ENCODE measurements around the gene DIPK1B.
A peak's percentile ranks its signal among the peaks of the same experiment; 100 is the strongest.
"Not testable (repeated sequence)": the region's sequence is repeated elsewhere in the genome, so short reads cannot be mapped to it uniquely, and the experiment has no call there.

Gene DIPK1B

DNA sequence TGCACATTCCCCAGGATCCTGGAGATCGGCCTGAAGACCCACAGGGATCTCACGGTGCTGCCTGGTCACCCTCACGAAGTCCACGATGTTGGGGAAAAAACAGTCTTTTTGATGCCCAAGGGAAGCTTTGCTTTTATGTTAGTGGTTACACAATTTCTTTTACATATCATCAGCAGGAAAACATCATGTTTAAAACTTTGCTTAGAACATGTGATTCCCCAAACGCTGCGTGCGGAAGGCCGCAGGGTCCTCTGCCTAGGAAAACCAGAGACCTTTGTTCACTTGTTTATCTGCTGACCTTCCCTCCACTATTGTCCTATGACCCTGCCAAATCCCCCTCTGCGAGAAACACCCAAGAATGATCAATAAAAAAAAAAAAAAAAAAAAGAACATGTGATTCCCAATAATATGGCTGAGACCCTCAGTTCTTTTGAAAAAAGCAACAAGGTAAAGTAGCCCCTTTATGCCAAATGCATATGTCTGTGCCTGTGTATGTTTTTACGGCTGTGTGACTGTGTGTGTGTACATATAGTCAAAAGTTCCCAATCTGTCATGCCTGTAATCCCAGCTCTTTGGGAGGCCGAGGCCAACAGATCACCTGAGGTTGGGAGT lies 13.6 kb upstream of the DIPK1B start:
- DNase-seq (ENCODE audit: low read depth), result no peak

DNA sequence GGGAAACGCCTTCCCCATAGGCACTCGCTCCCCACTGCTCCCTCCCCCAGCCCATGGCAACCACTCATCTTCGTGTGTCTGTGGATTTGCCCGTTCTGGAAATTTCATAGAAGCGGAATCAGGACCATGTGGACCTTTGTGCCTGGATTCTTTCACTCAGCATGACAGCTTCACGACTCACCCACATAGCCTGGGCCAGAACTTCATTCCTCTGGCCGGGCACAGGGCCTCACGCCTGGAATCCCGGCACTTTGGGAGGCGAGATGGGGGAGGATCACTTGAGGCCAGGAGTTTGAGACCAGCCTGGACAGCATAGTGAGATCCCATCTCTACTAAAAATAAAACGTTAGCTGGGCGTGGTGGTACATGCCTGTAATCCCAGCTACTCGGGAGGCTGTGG lies 12.1 kb upstream of the DIPK1B start:
- DNase-seq (ENCODE audit: low read depth), result no peak

DNA sequence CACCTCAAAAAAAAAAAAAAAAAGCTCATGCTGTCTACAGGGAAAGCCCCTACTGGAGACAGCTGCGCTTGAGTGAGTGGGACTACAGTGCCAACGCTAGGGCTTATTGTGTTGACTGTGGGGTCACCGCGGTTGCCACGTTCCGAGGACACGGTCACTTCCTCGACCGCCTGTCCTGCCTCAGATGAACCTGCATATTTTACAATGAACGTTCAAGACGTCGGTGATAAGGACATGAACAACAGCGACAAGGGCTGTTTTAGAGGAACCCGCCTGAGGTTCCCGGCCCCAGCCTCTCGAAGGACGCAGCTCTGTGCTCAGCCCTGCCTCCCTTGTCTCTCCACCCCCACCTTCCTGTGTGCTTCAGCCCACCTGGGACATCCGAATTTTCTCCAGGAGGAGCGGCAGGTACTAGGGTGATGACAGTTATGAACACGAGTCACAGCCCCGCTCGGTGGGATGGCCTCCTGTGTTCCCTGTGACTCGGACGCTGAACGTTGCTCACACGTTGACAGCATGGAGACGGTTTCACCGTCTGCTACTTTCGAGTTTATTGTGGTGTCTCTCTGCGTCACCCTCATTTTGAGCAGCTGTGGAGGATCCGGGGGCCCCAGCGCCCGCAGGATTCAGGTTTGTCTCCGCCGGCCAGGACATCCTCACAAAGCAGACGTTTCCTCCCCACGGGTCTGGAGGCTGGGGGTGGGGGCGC lies 11.3 kb upstream of the DIPK1B start:
- peak; percentile 18 for DNase-seq (ENCODE audit: low read depth)

DNA sequence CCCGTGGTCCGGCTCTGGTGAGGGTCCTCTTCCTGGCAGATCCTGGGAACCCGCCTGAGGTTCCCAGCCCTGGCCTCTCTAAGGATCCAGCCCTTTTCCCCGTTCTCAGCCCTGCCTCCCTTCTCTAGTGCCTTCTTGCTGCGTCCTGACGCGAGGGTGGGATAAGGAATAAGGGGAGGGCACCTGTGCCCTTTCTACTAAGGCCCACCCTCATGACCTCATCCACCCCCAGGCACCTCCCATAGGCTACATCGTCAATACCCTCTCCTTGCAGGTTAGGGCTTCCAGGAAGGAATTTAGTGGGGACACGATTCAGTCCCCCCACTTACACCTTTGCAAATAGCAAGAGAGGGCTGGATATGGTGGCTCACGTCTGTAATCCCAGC lies 10.7 kb upstream of the DIPK1B start:
- DNase-seq (ENCODE audit: low read depth), result no peak

DNA sequence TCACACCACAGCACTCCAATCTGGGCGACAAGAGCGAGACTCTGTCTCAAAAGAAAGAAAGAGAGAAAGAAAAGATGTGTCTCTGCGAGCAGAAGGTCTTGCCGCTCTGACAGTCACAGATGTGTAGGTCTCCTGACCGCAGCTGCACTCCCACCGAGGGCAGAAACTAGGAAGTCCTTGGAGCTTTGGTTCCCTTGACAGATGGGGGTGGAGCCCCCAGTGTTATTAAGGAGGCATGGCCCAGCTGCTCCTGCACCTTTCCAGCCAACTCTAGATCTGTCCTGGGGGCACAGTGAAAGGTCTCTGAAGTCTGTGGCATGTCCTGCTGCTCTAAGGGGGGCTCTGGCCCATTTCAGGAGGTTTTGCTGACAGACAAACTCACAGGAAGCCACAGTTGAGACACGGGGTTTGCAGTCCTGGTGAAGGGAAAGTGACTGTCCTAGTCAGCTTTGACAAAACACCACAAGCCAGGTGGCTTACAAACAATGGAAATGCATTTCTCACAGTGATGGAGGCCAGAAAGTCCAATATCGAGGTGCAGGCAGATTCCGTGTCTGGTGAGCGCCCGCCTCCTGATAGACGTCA lies 9.0 kb upstream of the DIPK1B start:
- no peak for DNase-seq (ENCODE audit: low read depth)

DNA sequence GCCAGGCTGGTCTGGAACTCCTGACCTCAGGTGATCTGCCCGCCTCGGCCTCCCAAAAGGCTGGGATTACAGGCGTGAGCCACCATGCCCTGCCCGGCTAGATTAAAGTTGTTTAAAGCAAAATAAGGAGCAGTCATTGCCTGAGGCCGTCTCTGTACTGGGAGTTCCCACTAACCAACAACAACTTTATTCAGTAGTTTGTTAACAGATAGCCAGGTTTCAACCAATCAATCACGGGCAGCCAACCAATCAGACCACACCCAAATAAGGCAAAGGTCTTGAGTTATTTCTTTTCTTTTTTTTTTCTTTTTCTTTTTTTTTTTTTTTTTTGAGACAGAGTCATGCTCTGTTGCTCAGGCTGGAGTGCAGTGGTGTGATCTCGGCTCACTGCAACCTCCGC lies 7.6 kb upstream of the DIPK1B start:
- not testable (repeated sequence) for DNase-seq (ENCODE audit: low read depth)

DNA sequence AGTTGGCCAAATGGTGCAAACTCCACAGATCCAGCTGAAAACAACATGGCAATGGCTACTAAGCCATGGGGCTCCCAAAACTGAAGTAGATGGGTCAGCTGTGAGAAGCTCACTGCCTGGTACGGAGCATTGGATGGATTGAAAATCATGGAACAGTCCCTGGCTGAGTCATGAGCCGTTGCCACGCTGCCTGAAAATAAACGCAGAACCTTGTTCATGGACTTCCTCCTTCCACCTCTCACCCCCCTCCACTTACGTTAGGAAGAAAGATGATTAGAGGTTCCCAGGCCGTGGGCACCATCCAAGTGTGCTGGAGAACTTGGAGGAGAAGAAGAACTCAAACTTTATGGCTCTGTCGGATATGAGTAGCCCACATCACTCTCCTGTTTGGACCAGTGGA lies 6.8 kb upstream of the DIPK1B start:
- DNase-seq (ENCODE audit: low read depth), result no peak

DNA sequence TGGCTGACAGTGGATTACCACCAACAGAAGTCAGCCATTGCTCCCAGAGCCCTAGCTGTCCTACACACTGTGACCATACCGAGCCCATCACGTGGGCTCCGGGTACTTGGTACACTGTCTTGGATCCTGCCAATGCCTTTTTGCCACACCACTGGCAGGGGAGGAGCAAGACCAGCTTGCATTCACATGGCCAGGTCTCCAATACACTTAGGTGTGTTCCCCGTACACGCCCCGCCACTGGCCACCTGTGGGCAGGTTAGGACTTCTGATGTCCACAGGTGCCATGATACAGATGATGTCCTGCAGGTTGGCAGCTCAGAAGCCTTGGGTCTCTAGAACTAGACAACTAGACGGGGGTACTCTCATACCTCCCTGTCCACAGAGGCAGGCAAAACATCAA lies 5.4 kb upstream of the DIPK1B start:
- no peak for DNase-seq (ENCODE audit: low read depth)

DNA sequence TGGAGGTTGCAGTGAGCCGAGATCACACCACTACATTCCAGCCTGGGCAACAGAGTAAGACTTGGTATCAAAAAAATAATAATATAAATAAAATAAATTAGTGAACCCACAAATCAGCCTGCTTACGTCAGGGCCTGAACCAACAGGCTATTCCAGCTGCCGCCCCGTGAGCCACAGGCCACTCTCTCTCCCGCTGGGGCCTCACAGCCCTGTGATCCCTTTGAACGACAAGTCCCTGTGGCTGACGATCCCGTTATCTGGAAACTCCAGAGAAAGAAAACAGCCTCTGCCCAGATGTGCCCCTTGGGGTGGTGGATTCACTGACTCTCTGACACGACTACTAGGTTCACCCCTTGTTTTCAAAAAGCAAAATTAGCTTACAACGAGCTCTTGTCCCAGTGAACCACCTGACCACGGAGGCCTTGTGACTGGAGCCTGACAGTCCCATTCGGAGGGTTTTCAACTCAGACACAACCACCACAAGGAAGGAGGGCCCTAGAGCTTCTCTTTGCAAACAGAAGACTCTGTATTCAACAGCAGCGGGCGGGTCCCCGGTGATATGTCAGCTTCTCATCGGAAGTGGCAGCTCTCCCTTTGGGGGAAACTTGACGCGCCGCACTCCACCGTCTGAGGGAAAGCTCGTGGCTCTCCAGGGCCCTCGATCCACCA lies 4.4 kb upstream of the DIPK1B start:
- no peak for DNase-seq (ENCODE audit: low read depth)

DNA sequence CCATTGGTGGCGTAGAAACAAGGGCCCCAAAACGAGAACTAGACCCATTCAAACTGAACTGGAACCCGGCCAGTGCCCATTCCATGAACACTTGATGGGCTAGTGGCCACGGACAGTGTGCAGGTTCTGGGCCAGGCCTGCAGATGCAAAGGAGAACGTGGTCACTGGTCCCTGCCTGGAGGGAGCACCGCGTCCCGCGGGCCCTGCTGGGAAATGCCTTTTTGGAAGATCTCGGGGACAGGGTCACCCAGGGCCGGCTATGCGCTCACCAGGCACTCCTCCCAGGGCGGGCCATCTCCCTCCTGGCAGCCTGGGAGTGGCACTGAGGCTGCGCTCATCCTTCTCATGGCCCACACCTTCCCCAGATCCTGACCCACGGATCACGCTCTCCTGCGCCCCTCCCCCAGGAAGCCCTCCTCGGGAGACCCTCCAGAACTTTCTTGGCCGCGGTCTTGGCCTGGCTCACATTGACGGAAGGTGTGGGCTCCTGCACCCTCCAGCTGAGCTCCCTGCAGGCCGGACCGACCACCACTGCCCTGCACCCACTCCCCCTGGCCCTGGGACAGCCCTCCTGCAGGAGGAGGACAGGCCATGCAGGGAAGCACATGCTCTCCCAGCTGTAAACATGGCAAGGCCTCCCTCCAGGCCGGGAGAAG lies 2.8 kb upstream of the DIPK1B start:
- no peak for DNase-seq (ENCODE audit: low read depth)

DNA sequence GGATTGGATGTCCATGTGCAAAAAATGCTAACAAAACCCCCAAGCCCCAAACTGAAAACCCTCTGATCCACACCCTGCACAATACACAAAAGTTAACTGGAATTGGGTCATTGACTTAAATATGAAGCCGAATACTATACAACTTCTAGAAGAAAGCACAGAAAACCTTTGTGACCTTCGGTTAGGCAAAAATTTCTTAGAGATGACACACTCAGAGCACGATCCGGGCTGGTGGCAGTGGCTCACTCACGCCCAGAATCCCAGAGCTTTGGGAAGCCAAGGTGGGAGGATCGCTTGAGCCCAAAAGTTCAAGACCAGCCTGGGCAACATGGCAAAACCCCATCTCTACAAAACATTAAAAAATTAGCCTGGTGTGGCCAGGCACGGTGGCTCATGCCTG lies 1.8 kb upstream of the DIPK1B start:
- no peak for DNase-seq (ENCODE audit: low read depth)

DNA sequence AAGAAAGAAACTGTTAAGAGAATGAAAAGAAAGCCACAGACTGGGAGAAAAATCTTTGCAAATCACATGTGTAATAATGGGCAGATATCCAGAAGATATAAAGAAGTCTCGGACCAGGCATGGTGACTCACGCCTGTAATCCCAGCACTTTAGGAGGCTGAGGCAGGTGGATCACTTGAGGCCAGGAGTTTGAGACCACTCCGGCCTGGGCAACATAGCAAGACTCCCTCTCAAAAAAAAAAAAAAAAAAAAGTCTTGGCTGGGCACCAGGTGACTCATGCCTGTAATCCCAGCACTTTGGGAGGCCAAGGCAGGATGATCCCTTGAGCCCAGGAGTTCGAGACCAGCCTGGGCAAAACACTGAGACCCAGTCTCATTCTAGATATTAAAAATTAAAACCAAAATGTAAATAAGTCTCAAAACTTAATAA lies 1.1 kb upstream of the DIPK1B start:
- DNase-seq (ENCODE audit: low read depth), result not testable (repeated sequence)

DNA sequence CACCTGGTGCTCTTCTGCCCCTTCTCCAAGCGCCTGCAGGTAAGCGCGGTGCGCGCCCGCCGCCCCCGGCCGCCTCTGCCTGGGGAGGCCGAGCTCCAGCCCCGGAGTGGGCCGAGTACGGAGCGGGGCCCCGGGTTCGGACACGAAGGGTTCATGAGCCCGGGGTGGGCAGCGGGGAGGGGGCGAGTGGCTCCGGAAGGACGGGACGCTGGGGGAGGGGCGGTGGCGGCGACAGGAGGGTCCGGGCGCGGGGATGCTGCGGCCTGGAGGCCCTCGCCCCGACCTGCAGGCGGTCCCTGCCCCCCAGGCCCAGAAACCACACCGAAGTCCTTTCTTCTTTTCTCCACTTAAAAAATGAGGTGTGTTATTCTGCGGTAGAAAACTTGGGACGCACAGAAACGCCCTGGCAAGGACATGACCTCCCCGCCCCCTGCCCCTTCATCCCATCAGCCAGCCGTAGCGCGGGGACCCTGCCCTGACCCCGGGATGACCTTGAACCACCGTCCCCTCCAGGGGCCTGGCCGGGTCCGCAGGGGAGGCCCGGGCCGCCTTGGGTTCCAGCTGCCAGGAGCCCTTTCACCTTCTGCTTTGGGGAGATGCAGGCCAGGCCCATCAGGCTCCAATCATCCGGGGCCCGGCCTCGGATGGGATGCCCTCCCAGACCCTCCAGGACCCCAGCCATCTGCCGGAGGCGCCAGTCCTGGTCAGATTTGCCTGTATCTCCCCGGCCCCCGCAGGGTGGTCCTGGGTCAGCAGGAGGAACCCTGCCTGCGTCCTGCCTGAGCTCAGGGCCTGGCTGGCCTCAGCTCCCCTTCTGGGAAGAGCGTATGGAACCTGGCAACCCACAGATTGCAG lies 545 bp downstream of the DIPK1B start:
- no peak for DNase-seq (ENCODE audit: low read depth)

DNA sequence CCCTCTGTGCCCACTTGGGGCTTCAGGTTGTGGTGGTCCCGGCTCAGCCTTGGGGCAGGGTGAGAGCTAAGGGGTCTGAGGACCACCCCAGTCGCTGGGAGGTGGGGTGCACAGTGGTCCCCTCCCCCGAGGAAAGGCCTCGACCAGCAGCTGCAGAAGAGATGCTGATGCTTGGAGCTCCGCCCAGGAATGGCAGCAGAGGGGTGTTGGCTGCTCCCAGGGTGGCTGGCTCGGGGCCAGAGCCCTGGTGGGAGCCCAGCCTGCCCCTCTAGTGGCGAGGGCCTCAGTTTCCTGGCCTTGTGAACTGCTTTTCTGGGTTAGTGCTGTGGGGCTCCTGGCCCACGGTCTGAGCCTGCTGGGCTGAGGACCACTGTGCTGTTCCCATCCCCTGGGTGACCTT lies 1.2 kb downstream of the DIPK1B start:
- DNase-seq (ENCODE audit: low read depth), result no peak

DNA sequence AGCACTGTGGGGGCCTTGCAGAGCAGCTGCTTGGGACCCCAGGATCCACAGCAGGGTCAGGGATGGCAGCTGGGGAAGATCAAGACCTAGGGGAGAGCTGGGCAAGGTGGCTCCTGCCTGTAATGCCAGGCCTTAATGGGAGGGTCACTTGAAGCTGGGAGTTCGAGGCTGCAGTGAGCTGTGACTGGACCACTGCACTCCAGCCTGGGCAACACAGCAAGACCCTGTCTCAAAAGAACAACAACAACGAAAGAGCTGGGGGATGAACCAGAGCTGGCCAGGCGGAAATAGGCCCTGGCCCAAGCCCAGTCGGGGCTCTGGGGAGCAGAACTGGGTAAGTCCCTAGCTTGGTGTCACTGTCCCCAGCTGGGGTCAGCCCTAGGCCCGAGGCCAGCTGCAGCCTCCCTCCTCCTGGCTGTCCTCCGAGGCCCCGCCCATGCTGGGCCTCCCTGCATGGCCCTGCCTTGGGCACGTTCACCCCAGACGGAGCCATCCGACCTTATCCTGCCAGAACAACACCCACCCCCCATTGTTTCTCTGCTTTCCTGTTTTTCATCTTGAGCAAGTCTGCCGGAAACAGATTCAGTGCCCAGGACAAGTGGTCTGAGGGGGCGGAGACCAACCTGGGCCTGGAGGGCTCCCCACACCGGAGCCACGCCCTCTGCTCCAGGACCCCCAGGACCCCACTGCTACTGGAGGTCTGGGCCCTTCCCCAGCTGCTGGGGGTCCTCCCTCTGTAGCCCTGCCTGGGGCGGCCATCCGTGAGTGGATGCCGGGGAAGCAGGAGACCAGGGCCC lies 1.9 kb downstream of the DIPK1B start:
- no peak for DNase-seq (ENCODE audit: low read depth)

DNA sequence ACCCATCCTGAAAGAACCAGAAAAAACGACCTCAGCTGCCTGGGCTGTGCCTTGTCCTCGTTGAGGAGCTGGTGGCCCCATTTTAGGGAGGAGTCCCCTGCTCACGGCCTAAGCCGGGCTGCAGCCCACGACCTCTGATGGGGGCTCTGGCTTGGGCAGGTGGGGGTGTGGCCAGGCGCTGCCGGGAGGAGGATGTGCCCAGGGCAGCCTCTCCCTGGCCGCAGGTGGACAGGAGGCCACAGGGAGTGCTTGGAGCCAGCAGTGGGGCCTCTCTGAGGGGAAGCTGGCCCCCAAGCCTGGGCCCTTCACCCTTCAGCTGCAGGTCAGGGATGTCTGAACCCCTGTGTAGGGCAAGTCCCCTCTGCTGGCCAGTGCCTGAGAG lies 2.5 kb downstream of the DIPK1B start:
- DNase-seq (ENCODE audit: low read depth), result no peak

DNA sequence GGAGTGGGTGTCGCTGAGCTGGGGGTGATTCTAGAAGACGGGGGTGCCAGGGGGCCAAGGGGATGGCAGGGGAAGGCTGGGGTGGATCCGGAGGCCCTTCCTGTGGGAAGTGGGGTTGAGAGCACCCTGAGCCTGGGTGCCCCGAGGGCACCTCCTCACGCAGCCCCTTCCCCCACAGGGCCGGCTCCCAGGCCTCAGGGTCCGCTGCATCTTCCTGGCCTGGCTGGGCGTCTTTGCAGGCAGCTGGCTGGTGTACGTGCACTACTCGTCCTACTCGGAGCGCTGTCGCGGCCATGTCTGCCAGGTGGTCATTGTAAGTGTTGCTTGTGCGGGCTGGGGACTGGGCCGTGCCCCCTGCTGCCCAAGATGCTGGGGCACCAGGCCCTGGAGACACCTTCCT lies 5.0 kb downstream of the DIPK1B start:
- DNase-seq (ENCODE audit: low read depth), result no peak

DNA sequence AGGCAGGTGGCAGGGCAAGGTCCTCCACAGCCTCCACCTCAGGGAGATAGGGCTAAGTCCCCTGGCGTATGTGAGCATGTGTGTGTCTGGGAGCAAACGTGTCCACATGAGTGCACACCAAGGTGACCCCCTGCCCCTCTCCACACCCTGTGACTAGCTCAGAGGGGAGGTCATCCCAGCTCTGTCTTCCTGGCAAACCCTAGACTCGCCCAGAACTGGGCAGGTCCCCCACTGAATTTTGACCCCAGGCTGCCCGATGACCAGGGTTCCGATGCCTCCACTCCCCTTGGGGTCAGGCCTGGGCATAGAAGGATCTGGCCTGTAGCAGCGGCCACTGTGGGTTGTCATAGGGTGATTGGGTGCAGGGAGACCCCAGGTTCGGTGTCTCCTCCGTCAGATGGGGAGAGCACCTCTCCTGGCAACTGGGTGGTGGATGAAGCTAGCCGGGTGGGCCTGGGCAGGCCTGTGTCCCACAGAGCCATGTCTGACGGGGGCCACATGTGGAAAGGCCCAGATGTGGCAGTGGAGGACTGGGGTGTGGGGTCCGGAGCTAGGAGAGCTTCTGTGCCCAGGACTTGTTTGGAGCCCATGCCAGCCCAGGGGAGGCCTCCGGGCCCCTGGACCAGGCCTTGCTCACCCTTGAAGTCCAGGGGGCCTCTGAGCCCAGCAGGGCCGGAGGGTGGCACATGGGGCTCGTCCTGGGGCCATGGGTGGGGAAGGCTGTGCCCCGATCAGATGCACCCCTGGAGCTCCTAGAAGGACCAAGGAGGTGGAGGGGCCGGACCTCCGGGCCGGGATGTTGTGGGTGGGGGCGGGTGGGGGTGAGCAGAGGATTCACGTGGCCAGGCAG lies 6.2 kb downstream of the DIPK1B start:
- DNase-seq (ENCODE audit: low read depth), result no peak

DNA sequence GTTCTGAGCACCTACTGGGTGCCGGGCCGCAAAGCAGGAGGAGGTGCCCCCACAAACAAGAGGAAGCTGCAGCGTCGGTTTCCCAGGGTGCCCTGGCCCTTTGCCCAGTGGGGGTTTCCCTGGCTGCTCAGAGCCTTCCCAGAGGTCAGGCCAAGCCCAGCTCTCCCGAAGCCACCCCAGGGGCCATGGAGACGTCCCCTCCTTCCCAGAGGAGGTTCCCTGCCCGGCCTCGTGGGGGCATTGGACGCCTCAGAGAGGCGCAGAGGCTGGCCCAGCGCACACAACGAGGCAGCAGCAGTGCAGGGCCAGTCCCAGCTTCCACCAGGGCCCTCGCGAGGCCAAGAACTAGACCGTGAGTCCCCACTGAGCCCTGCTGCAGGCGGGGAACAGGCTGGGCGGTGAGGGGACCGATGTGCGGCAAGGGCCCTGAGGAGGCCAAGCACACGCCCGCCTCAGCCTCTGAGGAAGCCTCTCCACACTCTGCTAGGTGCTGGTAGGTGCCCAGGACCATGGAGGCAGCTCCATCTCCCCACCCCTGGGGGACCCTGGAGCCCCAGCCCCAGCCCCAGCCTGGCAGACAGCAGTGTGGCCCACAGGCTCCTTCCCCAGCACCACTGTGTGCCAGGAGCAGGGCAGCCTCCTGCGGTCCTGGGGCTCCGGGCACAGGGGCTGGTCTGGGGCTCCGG lies 7.0 kb downstream of the DIPK1B start:
- no peak for DNase-seq (ENCODE audit: low read depth)
